Colon (tissue), 2 donors: ENCODE results near the gene PEPD.

Experiments
- FAIRE-seq: peaks from 2 replicates; lab custom pipeline; 2012; peaks lifted over from hg19 to GRCh38; lab: Jason Lieb, UNC
- donor health status: control.
- donor health status: control.

PEPD gene

DNA sequence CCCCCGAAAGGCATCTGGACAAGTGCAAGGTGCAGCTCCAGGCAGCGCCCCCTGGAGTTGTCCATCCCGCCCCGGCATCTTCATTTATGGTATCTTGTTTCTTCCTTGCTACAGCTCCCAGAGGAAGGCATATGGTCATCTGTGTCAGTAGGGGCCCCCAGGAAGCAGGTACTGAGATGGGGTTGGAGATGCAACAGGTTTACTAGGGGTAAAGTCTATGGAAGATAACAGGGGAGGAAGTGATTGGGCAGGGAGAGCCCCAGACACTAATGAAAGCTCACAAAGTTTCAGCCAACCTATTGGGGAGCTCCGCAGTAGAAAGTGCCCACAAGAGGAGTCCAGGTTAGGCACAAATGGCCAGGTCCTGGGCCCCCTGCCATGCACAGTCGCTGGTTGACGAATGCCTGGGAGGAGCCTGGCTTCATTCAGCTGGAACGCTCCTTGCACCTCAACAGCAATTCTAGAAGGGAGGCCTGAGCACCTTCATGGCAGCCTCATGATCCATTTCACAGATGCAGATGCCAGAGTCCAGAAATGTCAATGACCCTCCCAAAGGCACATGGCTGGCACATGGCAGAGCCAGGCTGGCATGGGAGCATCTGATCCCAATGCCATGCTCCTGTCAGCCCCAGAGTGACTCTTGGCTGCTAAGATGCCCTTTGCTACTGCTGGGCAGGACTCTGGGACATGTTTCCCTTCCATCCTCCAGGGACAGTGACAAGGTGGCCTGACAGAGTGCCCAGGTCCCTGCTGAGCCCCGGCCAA, 23.8 kb upstream of the PEPD start:
- FAIRE-seq, result no peak

DNA sequence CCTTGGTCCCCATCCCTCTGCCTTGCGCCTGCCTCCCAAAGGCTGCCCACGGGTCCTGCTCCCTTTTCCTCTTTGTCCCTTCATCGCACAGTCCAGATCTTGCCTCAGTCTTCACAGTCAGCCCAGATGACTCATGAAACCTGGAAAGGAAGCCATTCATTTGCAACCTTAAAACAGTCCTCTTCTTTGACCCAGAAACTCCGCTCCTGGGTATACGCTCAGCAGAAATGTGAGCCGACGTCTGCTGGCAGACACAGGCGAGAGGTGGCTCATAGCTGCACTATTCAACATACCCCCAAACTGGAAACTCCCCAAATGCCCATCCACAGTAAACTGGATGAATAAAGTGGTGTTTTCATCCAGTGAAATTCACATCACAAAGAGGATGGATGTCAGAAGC, 13.6 kb upstream of the PEPD start:
- FAIRE-seq, result no peak

DNA sequence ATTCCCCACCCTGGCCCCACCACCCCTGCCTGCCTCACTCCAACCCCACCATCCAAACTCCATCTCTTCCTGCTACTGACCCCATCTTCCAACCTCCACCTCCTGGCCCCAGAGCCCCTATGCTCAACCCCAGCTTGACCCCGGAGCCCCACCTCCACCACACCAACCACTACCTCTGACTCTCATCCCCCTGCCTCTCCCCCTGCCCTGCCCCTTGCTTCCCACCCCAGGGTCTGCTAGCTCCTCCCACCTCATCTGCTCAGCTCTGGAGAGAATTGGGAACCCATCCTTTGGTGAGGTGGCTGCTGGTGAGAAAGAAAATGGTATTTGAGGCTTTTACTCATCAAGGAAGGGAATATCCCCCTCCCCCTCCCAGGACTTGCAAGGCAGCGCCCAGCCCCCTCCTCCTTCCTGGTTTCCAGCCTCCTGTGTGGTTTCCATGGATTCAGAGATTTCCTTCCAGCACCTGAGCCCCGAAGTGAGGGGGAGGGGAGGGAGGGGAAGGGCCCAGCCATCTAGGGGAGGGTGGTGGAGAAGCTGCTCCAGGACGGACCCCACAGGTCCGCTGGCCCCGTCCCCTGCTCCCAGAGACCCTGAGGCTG, 11.4 kb upstream of the PEPD start:
- no peak for FAIRE-seq

DNA sequence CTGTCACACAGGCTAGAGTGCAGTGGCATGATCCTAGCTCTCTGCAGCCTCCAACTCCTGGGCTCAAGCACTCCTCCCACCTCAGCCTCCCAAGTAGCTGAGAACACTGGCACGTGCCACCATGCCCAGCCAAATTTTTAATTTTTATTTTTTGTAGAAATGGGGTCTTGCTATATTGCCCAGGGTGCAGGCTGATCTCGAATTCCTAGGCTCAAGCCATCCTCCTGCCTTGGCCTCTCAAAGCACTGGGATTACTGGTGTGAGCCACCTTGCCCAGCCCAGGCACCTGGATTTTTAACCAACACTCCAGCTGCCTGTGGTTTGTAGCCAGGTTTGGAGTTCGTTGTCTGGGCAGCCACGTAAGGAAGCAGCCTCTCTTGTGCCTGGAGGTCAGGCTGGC, 9.3 kb upstream of the PEPD start:
- no peak for FAIRE-seq

DNA sequence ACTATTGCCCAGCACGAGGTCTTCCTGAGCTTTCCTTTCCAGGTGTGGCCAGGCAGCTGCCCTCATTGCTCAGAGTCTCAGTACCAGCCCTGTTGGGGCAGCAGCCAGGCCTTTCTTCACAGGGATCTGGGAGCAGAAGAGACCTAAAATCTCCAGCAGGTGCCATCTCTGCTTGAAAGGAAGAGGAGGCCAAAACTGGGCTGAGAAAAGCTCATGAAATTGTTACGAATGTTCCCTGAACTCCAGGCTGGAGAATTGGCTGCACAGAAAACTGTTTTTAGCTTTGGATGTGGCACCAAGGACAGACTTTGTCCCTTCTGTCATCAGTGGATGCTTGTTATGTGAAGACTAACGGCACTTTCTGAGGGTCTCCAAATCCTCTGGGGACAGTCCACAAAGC, 8.7 kb upstream of the PEPD start:
- FAIRE-seq, result no peak

DNA sequence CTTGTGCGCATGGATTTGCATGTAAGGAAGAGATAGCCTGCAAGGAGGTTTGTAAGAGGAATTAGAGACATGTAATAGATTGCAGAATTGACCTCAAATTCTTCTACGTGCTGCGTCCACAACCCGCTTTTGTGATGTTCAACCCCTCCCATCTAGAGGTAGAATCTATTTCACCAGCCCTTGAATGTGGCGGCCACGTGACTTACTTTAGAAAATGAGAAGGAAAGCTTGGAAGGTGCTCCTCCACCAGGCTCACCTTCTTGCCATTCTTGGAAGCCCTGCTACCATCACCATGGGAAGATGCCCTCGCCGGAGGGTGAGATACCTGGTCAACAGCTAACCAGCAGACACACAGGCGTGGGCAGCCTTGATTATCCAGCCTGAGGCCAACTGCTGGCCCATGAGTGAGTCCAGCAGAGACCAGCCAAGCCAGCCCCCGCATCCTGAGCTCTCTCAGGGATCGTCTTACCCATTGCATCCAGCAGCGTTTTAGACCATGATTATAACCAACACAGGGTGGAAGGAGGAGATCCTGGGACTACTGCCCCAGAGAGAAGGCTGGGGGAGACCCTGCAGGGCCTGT, 7.6 kb upstream of the PEPD start:
- FAIRE-seq, result no peak

DNA sequence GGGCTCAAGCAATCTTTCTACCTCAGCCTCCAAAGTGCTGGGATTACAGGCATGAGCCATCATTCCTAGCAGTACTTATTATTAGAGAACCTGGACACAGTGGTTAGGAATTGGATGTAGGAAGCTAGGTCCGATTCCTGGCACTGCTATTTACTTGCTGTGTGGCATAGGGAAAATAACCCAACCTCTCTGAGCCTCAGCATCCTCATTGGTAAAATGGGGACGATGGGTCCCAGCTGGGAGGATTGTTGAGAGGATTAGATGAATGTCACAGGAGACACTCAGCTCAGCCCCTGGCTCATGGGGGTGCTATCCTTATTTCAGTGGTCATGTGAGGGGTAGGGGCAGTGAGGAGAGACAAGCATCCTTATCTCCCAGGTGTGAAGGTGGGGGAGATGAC, 6.8 kb upstream of the PEPD start:
- no peak for FAIRE-seq

DNA sequence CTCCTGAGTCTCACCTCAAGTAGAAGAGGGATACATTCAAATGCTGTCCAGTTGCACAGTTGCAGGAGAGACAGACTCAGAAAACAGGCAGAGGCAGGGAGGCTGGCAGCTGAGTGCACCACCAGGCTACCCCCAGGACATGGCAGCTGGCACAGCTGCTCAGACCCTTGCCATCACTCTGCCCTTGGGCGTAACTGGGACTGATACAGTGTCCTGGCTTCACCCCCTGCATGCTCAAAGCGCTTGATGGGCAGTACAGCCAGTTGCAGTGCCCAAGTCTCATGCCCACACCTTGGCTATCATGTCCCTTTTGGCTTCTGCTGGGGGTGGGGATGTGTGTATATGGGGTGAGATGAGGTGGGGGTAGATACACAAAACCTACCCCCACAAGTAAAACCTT, 5.5 kb upstream of the PEPD start:
- FAIRE-seq, result no peak

DNA sequence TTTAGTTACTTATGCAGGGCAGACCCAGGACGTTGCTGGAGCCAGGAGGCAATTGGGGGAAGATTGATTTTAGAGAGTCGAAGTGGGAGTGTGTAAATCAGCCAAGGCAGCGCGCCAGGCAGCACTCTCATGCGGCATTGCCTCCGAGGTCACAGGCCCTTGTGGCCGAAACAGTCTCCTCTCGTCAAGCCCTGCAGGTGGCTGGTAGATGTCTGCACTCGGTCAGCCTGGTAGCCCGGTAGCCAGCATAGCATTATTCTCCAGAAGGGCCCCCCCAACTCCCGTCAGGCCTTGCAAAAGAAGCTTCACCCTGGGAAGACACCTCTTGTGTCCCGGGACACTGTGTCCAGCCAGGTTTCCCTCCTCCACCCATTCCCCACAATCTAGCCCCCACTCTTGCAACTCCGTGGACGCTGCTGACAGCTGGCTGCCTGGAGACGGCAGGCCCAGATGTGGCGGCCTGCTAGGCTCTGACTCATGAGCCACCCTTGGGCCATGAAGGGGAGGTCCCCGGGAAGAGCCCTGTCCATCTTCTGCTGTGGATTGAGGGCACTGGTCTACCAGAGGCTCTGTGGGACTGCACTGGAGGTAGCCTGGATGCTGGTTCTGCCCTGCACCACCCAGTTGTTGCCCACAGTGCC, 2.6 kb upstream of the PEPD start:
- no peak for FAIRE-seq

DNA sequence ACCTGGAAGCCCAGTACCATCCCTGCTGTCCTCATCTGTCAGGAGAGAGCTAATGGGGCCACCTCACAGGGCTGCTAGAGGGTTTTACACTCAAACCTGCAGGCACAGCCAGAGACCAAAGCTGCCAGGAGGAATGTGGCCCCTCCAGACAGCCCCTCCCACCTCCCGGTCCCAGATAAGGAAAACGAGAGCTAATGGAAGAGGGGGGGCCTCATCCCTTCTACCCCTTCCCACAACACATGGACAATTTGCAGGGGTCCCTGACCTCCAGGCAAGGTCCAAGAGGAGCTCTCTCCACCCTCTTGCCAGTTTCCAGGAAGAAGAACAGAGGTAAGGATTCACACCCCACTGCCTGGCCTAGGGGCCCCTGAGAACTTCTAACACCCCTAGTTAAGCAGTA, 1.6 kb upstream of the PEPD start:
- no peak for FAIRE-seq

DNA sequence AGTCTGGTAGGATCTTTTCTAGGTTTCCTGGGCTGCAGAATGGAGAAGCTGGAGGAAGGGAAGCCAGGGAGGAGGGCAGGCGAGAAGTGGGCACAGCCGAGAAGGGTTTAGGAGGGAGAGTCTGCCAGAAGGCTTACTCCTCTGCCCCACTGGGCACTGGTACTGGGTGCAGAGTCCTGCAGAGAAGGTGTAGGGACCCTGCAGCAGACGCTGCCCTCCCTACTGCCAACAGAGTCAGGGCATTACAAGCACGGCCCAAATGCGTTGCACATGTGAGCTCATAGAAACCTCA, 726 bp upstream of the PEPD start:
- FAIRE-seq, result no peak

DNA sequence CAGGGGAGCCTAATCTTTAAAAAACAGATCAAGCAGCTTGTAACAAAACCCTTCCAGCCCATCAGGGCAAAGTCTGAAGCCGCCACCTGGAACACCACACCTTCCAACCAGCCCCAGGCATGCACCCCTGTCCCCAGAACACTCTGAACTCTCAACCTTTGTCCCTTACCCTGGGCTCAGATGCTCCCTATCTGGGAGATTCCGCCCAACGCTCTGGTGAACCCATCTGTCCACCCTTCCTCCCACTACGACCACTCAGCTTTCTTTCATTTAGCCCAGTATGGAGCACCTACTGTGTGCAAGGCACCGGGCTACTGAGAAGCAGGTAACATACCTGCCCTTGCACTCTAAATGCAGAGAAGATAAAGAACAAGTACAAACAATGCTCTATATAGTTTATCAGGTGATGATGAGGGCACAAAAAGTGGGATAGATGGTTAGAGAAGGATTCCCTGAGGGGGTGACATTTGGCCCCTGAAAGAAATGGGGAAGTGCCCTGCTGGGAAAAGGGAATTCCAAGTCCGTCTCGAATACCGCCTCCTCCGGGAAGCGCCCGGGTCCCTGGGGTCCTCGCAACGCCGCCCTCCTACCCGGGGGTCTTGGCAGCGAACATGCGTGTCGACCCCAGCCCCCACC, 629 bp downstream of the PEPD start:
- no peak for FAIRE-seq

DNA sequence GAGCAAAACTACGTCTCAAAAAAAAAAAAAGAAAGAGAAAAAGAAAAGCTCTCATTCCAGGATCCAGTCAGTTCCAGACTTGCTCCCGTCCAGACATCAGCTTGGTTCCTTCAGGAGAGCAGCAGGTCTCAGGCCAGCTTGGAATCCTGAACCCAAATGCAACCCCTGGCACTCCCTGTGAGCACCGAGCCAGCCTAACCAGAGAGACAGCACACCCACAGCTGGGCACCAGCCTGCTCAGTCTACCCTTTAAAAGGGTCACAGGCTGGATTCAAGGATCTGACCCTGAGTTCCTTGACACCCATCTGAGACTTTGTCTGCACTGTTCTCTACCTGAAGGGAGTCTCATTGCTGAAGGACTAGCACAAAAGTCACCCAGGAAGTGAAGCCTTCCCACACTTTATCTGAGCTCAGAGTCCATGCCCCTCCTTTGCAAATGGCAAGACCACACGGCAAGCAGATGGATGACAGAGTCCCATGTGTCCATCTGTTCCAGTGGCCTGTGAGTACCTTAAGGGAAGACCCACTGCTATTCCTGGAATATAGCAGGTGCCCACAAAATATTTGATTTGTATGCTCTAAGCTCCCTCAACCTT, 1.4 kb downstream of the PEPD start:
- FAIRE-seq, result no peak

DNA sequence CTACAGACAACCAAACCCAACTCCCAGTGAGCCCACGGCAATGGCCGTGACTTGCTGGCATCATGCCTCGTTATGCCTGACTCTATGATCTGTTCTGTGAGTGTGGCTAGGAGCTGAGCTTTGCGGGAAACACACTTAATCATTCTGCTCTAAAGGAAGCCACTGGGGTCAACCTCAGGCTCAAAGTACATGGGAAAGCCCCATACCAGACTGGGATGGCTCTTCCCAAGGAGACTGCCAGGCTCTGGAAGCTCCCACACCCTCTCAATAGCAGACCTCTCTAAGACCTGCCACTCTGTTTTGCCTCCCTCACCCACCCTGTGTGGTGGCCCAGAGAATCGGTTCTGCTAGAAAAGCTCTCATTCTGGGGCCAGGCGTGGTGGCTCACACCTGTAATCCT, 2.2 kb downstream of the PEPD start:
- FAIRE-seq, result no peak

DNA sequence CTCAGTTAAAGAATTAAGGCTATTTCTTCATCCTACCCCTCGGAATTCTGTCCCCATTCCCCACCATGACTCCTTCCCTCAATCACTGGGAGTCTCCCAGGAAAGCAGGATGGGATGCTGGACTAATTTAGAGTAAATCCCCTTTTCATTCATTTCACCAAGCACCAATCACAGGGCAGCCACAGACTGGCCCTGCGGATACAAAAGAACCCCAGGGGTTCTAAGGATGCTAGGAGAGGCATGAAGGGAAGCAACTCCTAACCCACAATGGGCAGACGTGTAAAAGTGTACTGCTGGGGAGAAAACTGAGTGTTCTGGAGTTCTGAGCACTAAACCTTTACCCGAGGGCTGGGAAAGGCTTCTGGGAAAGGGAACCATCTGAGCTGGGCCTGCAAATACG, 3.0 kb downstream of the PEPD start:
- FAIRE-seq, result no peak

DNA sequence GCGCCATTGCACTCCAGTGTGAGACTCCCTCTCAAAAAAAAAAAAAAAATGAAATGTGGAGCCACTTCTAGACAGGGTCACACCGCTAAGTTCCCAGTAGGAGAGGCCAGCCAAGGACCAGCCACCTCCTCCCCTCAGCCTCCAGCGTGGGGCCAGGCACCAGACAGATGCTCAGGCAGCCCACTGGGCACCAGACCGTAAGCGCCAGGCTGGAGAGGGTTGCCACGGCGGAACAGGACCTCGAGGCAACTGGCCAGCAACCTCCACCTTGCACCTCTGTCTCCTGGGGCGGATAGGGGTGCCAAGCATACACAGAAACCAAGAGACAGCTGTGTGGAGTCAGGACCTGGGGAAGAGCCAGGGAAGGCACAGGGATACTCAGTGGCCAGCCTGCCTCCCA, 3.7 kb downstream of the PEPD start:
- FAIRE-seq, result no peak

DNA sequence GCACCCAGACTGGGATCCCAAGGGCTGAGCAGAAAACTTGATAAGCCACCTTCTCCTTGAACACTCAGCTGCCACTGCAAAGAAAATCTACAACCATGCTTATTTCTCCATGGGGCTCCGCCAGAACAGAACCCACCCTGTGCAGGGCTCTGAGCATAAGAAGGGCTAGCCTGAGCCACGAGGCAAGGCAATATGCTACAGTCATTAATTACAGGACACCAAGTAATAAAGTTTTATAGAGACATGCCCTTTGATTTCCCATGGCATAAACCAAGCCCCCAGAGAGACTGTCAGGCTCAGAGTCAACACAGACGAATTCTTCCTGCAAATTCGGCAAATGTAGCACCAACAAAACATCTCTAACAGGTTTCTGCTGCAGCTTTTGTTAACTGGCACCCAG, 5.7 kb downstream of the PEPD start:
- no peak for FAIRE-seq

DNA sequence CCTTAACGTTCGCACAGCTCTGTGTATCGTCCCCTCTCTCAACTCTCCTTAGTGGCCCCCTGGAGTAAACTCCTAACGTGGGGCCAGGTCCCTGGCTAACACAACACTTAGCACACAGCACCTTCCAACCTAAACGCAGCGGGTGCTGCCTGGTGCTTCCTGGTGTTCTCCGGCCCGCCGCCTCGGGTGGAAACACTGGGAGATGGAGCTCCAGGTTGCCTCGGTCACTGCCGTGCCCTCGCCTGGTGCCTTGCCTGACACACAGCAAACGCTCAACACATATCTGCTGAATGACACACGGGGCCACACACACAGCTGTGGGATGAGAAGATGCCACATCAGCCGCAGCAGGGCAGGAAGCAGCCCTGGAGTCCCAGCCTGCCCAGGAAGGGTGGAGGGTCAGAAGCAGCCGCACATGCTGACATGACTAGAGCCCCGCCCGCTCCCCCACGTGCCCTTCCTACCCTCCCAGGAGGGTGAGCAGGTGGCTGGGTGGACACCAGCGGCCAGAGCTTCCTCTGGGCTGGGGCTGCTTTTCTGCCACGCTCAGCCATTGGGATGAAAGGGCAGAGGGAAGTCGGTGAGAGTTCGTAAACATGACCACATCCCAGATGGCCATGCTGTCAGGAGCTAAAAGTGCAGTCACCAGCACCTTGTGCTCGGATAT, 6.6 kb downstream of the PEPD start:
- FAIRE-seq, result no peak

DNA sequence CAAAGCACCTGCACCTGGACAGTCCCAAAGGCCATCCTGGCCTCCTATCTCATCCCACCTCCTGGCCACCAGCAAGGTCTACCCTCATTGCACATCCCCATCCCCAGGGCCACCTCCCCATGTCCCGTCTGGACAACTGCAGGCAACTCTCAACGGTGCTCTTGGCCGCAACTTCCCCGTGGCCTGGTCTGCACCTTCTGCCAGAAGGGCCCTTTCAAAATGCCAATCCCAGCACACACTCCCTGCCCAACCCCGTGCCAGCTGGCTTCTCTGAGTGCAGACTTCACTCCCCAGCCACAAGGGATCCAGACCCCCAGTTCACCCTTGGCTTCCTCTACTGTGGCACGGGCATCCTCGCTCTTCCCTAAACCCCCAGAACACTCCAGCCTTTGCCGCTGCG, 8.2 kb downstream of the PEPD start:
- no peak for FAIRE-seq

DNA sequence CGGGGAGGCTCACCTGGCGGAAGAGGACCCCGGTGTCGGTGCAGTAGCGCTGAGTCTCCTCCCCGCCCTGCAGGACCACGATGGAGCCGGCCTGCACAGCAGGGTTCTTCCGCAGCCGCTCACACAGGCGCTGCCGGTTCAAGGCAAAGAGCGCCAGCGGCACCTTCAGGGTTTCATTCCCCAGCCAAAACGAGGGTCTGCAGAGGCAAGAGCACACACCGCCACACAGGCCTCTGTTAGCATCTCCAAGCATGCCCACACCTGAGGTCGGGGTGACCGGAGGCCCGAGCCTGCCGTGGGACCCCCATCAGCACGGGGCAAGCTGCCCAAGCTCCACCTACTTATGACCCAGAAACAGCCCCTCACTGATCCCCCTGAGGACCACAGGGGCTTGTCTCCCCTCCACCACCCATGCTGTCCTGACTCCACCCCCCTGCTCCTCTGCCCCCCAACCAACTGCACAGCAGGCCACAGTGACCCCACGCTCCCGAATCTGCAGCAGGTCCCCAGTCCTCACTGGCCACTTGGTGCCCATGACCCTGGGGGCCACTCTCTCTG, 8.9 kb downstream of the PEPD start:
- FAIRE-seq, result no peak

DNA sequence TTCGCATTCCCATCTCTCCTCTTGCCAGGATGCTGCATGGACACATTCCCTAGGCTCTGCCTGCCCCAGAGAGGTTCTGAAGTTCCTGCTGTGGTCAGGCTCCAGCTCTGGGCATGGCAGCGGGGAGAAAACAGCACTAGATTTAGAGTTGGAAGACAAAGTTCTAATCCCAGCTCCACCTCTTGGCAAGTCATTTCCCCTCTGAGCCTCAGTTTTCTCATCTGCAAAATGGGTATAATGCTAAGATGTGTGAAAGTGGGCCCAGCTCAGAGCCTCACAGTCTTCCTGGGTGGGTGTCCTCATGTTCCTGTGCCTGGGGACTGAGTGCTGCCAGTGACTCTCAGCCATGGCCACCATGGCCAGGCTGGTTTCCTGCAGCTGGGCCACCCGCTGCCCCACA, 9.6 kb downstream of the PEPD start:
- no peak for FAIRE-seq

DNA sequence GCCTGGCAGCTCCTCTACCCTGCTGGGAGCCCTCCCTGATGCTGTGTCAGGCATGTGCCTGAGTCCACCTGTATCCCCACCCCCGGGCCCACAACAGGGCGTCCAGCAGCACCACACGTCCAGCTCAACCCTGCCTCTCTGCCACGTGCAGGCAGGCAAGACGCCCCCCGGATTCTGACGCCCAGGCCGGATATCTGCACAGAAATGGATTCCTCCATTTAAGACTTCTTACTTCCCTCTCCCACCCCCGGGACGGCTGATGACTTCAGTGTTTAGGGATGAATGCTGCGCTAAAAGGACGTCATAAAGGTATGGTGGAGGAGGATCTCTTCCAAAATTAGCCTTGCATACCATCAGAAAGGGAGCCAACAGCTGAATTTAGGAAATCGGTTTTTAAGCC, 10.2 kb downstream of the PEPD start:
- no peak for FAIRE-seq
